GM21619 (cell line): ENCODE data around the gene S100A10.

ENCODE experiments used
- ATAC-seq: cut with Tn5 transposase; IDR thresholded peaks from one replicate; pipeline ENCODE4 v1.9.1; 2021; ENCODE audit not compliant: unreplicated experiment

S100A10 gene

GRCh38 chr1:152013664-152014237 lies 20.1 kb upstream of the S100A10 start:
- no peak for ATAC-seq

- ATAC-seq, result no peak
Measured at GRCh38 chr1:152009691-152010090, 16.0 kb upstream of the S100A10 start.

- no peak for ATAC-seq
Measured at GRCh38 chr1:152007047-152007446, 13.4 kb upstream of the S100A10 start.

- ATAC-seq, result no peak
Measured at GRCh38 chr1:152005360-152005912, 11.8 kb upstream of the S100A10 start.

GRCh38 chr1:152003846-152004442 lies 10.3 kb upstream of the S100A10 start:
- no peak for ATAC-seq

GRCh38 chr1:152002960-152003359 lies 9.3 kb upstream of the S100A10 start:
- ATAC-seq, result no peak

GRCh38 chr1:152001631-152002584 lies 8.2 kb upstream of the S100A10 start:
- no peak for ATAC-seq

GRCh38 chr1:152000964-152001630 lies 7.4 kb upstream of the S100A10 start:
- no peak for ATAC-seq

- ATAC-seq, result no peak
Measured at GRCh38 chr1:151998611-151999362, 5.1 kb upstream of the S100A10 start.

GRCh38 chr1:151997284-151997570 lies 3.6 kb upstream of the S100A10 start:
- ATAC-seq, result no peak

- no peak for ATAC-seq
Measured at GRCh38 chr1:151995774-151996173, 2.1 kb upstream of the S100A10 start.

- no peak for ATAC-seq
Measured at GRCh38 chr1:151994956-151995355, 1.3 kb upstream of the S100A10 start.

- ATAC-seq, result no peak
Measured at GRCh38 chr1:151993084-151993733, 450 bp downstream of the S100A10 start.

- no peak for ATAC-seq
Measured at GRCh38 chr1:151992303-151993083, 1.2 kb downstream of the S100A10 start.

- no peak for ATAC-seq
Measured at GRCh38 chr1:151991663-151992302, 1.9 kb downstream of the S100A10 start.

- ATAC-seq, result no peak
Measured at GRCh38 chr1:151990856-151991198, 2.8 kb downstream of the S100A10 start.

- no peak for ATAC-seq
Measured at GRCh38 chr1:151990058-151990855, 3.4 kb downstream of the S100A10 start.

GRCh38 chr1:151989211-151989862 lies 4.3 kb downstream of the S100A10 start:
- no peak for ATAC-seq
